Articular chondrocyte of knee joint (primary cell): ENCODE data around the gene TPP1. TPM values are rescaled to one million over a fixed set of nuclear protein-coding genes. Genes with fewer than 3 reads are reported as not detected.

Source experiments
- total RNA-seq: library from RNA; depleted of rRNA; stranded (reverse); fragments of >200 nt; gene quantifications from 2 replicates; pipeline ENCODE4 v1.2.3, GENCODE V29; 2012

Gene TPP1
- total RNA-seq = 68.5 and 100 TPM in 2 replicates

DNA sequence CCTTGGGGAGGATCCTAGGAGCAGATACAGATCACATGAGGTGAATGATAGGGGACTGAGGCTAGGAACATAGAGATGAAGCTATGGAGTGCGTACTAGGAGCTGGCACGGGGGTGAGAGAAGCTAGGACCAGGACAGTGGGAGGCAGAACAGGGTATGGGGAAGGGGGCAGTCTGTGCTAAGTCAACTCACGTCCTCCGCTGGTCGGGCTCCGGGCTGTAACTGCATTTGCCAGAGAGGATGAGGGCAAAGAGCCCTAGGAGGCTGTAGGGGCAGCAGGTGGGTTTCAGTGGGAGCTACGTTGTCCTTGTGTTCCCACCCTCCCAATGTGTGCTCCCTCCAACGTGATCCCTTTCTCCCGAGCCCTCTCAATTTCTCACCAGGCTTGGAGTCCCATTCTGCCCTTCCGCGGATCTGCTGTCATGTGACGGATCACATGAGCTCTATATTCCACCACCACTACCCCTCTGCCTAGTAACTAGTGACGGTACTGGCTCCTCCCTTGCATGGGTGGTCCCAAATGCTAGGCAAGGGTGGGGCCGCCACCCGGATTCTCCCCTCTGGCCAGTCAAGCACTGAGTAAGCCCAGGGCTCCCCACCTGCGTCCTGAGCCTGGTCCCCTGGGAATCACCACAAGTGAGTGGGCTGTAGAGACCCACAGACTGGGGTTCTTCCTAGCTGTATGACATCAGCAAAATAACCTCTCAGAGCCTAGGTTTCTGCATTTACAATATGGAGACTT lies at the start of gene TPP1:
Gene TPP1 (minus strand): TSS at position 419 of the 742 bp plus-strand sequence. CDS start 22 bp downstream, at position 397.

DNA sequence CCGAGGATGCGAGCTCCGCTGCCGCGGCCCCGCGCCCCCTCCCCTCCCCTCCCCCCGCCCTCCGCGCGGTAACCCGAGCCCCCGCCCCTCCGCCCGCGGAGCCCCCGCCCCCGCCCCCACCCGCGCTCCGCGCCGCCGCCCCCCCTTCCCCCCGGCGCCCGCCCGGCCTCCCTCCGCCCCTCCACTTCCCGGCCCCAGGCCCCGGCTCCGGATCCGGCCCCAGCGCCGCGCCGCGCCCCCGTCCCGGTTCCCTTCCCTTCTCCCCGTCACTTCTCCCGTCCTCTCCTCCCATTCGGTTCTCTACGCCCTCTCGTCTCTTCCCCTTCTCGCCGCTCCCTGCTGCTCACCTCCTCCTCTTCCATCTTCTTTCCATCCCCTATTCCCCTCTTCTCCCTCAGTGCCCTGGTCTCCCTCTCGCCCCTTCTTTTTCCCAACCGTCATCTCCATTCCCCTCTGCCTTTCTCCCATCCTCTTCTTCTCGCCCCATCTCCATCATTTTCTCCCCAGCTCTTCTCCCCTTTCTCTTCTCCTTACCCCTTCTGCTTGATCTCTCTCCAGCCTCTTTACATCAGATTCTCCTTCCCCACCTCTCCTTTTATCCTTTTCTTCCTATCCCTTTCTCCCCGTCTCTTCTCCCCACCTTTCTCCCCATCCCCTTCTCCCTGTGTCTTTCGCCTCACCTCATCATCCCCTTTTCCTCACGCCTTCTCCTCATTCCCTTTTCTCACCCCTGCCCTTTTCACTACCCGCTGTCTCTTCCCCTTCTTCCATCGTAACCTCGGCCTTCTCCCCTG lies 36.8 kb upstream of the TPP1 start, which contains the start of gene DCHS1:
Gene DCHS1 (minus strand): TSS at position 20 of the 794 bp plus-strand sequence. CDS start 14,196 bp downstream, outside the sequence.

DNA sequence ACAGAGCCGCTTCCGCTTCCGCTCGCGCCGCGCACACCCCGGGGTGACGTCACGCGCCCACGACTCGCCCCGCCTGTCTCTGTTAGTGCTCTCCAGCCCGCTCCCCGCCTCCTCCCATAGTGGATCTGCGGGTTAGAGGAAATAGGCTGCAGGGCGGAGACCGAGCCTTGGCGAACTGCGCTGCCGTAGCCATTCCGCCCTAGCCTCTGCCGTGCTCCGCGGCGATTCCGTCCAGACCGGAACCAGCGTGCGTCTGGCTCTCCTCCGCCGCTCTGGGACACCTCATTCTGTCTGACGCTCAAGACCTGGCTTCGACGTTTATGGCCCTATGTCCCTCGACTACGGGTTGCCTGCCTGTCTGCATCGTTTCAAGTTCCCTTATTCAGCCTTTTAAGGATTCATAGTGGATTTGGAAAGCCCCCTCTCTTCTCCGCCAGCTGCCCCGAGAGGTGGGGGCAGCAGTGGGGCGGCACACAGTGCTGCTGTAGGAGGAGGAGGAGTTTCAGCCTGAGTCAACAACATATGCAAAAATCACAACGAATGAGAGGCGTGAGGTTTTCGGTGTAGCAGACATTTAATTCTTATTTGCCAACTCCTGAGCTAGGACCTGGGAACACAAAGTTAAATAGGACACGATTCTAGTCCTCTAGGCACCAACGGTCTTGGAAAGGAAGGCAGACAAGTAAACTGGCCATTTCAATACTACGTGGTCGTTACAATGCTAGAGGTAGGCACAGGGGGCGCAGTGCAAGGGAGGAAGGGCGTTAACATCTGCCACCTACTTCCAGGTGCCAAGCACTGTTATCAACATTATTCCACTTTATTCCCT lies 6.8 kb downstream of the TPP1 start, which contains the start of gene TAF10:
Gene TAF10 (minus strand): TSS at position 4 of the 829 bp plus-strand sequence. CDS start 27 bp downstream, outside the sequence.

DNA sequence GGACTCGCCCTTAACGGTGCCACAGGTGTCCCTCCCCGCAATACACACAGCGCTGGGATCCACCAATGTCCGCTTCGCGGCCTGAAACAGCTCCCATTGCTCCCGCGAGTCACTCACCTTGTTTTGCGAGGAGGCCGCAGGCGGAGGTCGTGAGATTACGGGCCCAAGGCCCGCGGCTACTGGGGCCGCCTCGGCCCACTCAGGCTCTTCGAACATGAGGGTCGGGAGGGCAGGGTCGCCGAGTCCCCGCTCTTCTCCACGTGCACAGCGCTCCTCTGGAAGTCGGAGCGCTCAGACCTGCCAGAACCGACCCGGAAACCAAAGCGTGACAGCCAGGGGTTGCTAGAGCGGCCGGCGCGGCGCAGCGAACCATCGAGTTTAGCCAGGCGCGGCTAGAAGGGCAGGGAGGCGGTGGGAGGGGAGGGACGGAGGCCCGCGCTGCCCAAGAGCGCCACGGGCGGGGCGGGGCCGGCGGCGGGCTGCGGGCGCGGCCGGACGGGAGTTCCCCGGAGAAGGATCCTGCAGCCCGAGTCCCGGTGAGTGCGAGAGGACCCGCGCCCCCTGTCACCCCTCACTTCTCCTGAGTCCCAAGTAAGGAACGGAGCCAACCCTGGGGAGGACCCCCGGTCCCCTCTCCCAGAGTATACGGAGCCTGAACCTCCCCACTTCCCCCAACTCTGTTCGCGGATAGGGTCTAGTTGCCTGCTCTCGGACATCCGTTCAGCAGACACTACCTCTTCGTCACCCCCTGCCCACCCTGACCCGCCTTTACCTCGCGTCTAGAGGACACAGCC lies 15.7 kb downstream of the TPP1 start, which contains the start of the genes ILK and RRP8:
Gene ILK (plus strand): TSS at position 488 of the 794 bp plus-strand sequence. CDS start 498 bp downstream, outside the sequence.
Gene RRP8 (minus strand): TSS at position 330 of the 794 bp plus-strand sequence. CDS start 114 bp downstream, at position 216.

Other genes starting within 250 kb of the TPP1 start
- gene SMPD1, start 228.9 kb downstream of the TPP1 start, total RNA-seq = 49.9 and 60.9 TPM in 2 replicates
- 32.1 and 37.8 TPM in 2 replicates for gene APBB1, start 200.3 kb downstream of the TPP1 start, total RNA-seq
- 0.65 and 2.2 TPM in 2 replicates for gene HPX, start 178.4 kb downstream of the TPP1 start, total RNA-seq
- 13.3 and 13.5 TPM in 2 replicates for gene TRIM3, start 145.5 kb downstream of the TPP1 start, total RNA-seq
- gene ARFIP2, start 138.1 kb downstream of the TPP1 start, total RNA-seq = 47.9 and 59.8 TPM in 2 replicates
- gene TIMM10B, start 137.9 kb downstream of the TPP1 start, total RNA-seq = 37.9 and 46.8 TPM in 2 replicates
- gene DNHD1, start 122.1 kb downstream of the TPP1 start, total RNA-seq = 7.9 and 9.3 TPM in 2 replicates
- gene RRP8, start 15.8 kb downstream of the TPP1 start, total RNA-seq = 9.8 and 11.2 TPM in 2 replicates
- 126 and 130 TPM in 2 replicates for gene ILK, start 15.6 kb downstream of the TPP1 start, total RNA-seq
- 24.1 and 38.9 TPM in 2 replicates for gene TAF10, start 7.2 kb downstream of the TPP1 start, total RNA-seq
- gene DCHS1, start 36.4 kb upstream of the TPP1 start, total RNA-seq = 13.7 and 17.4 TPM in 2 replicates
- 27.3 and 32.3 TPM in 2 replicates for gene MRPL17, start 63.9 kb upstream of the TPP1 start, total RNA-seq
- gene OR2AG2, start 152.6 kb upstream of the TPP1 start, total RNA-seq = 0.39 and 0.43 TPM in 2 replicates
- gene OR2AG1, start 163.6 kb upstream of the TPP1 start, total RNA-seq = under 0.01 TPM in 1 of 2 replicates, not detected in the other
- gene OR6A2, start 180.3 kb upstream of the TPP1 start, total RNA-seq = 0.52 and 0.76 TPM in 2 replicates
- not detected in 2 replicates for gene OR10A5, start 226.3 kb upstream of the TPP1 start, total RNA-seq
- not detected in 2 replicates for gene OR10A2, start 243.6 kb upstream of the TPP1 start, total RNA-seq